ENCODE data around the gene DLL4. TPM values are rescaled to one million over a fixed set of nuclear protein-coding genes. Genes with fewer than 3 reads are reported as not detected.
A peak's percentile ranks its signal among the peaks of the same experiment; 100 is the strongest.

Gene DLL4
- polyA plus RNA-seq, 3 donors from 2014 or later, result not detected

GRCh38 chr15:40934457-40934856 is 5.3 kb downstream of the DLL4 start:
- peaks cover 28 to 31% of the 10 kb centered on the region in 2 donors for H3K4me1 Mint-ChIP-seq
- H3K36me3 Mint-ChIP-seq, result peaks cover 0 to 4% (median 0%) of the 10 kb centered on the region in 3 donors
- peaks cover 4 to 12% (median 11%) of the 10 kb centered on the region in 3 donors for H3K27me3 Mint-ChIP-seq (ENCODE audit: low read depth in 3 of 3)
- H3K4me3 Mint-ChIP-seq, result no peak overlapping the region
- no peak for DNase-seq
- H3K9me3 Mint-ChIP-seq, result no peaks in the 10 kb centered on the region
- H3K27ac Mint-ChIP-seq, result no peak overlapping the region

DNA sequence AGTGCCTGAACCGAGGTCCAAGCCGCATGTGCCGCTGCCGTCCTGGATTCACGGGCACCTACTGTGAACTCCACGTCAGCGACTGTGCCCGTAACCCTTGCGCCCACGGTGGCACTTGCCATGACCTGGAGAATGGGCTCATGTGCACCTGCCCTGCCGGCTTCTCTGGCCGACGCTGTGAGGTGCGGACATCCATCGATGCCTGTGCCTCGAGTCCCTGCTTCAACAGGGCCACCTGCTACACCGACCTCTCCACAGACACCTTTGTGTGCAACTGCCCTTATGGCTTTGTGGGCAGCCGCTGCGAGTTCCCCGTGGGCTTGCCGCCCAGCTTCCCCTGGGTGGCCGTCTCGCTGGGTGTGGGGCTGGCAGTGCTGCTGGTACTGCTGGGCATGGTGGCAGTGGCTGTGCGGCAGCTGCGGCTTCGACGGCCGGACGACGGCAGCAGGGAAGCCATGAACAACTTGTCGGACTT is 7.1 kb downstream of the DLL4 start:
- H3K27ac Mint-ChIP-seq, result no peak overlapping the region
- DNase-seq, result no peak
- H3K27me3 Mint-ChIP-seq (ENCODE audit: low read depth in 3 of 3), result peaks cover 4 to 9% (median 5%) of the 10 kb centered on the region in 3 donors
- H3K4me3 Mint-ChIP-seq, result no peak overlapping the region
- no peaks in the 10 kb centered on the region for H3K9me3 Mint-ChIP-seq
- H3K36me3 Mint-ChIP-seq, result peaks cover 0 to 4% (median 0%) of the 10 kb centered on the region in 3 donors
- H3K4me1 Mint-ChIP-seq, result peaks cover 13 to 23% of the 10 kb centered on the region in 2 donors

DNA sequence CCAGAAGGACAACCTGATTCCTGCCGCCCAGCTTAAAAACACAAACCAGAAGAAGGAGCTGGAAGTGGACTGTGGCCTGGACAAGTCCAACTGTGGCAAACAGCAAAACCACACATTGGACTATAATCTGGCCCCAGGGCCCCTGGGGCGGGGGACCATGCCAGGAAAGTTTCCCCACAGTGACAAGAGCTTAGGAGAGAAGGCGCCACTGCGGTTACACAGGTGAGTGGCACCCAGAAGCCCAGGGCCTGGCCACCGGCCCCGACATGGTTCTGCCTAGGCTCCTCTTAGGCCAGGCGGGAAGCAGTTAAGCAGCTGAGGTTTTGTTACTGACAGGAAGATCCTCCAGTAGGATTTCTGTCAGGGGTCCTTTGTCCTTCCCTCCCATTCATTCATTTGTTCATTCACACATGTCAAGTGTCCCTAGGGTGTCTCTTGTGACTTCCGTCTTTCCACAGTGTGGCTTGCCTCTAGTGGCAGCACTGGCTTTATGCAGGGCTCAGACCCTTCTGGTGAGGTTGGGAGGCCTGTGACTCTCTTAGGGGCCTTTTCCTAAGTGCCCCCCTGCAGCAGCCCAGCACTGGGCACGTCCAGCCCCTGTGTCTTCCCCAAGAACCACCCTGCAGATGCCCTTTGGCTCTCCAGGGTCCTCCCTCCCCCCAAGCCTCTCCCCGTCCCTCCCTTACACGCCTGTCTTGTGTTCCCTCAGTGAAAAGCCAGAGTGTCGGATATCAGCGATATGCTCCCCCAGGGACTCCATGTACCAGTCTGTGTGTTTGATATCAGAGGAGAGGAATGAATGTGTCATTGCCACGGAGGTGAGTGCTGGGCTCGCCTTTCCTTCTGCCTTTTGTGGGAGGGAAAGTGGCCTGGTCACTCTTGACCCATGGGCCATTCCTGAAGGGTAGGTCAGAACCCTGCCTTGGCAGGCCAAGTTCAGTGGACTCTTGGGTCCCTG is 7.8 kb downstream of the DLL4 start:
- no peak for DNase-seq
- Mint-ChIP-seq H3K27ac (peak overlapping the region in 1 of 6 donors; percentile 49), H3K4me3 (no peak overlapping the region), H3K36me3 (peaks cover 0 to 4% (median 0%) of the 10 kb centered on the region in 3 donors), H3K4me1 (peaks cover 5 to 16% of the 10 kb centered on the region in 2 donors), H3K27me3 (ENCODE audit: low read depth in 3 of 3) (peaks cover 2 to 7% (median 5%) of the 10 kb centered on the region in 3 donors), H3K9me3 (no peaks in the 10 kb centered on the region)

DNA sequence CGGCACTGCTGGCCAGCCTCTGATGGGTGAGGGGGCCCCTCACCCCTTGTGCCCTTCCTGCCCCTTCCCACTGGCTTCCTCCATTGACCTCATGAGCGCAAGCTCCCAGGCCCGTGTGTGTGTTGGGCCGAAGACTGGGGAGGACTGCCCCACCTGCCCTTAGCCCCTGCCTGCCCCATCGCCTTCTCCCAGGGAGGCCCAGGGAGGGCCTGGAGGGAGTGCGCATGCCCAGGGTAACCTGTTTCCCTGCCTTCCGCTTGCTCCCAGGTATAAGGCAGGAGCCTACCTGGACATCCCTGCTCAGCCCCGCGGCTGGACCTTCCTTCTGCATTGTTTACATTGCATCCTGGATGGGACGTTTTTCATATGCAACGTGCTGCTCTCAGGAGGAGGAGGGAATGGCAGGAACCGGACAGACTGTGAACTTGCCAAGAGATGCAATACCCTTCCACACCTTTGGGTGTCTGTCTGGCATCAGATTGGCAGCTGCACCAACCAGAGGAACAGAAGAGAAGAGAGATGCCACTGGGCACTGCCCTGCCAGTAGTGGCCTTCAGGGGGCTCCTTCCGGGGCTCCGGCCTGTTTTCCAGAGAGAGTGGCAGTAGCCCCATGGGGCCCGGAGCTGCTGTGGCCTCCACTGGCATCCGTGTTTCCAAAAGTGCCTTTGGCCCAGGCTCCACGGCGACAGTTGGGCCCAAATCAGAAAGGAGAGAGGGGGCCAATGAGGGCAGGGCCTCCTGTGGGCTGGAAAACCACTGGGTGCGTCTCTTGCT is 8.8 kb downstream of the DLL4 start:
- Mint-ChIP-seq H3K36me3 (peaks cover 0 to 4% (median 0%) of the 10 kb centered on the region in 3 donors), H3K4me3 (no peak overlapping the region), H3K27me3 (ENCODE audit: low read depth in 3 of 3) (peaks cover 0 to 8% (median 7%) of the 10 kb centered on the region in 3 donors), H3K27ac (no peak overlapping the region), H3K4me1 (peaks cover 7 to 18% of the 10 kb centered on the region in 2 donors), H3K9me3 (no peaks in the 10 kb centered on the region)
- DNase-seq, result no peak

GRCh38 chr15:40938536-40938870 is 9.4 kb downstream of the DLL4 start:
- Mint-ChIP-seq H3K36me3 (no peaks in the 10 kb centered on the region), H3K27me3 (ENCODE audit: low read depth in 3 of 3) (peaks cover 0 to 7% (median 7%) of the 10 kb centered on the region in 3 donors), H3K27ac (no peak overlapping the region), H3K4me3 (no peak overlapping the region), H3K9me3 (no peaks in the 10 kb centered on the region), H3K4me1 (peaks cover 13 to 22% of the 10 kb centered on the region in 2 donors)
- no peak for DNase-seq

DNA sequence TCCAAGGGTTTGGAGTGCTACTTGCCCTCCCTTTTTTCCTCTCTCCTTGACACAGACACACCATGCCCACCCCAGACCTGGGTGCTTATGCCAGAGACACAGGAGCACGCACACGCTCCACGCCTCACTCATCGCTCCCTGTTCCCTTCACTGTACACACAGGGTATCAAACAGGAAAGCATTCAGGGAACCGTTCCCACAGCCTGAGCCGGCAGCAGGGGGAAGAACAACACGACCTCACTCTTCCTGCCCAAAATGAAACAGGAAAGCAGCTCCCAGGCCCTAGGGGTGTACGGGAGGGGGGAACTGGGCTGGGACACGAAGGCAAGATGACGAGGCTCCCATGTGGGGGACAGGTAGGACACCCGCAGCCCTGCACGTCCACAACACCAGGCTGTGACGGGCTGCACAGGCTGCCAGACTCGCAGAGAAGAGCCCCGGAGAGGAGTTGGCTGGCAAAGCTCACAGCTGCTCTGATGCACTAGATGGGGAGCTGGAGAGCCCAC is 11.2 kb downstream of the DLL4 start:
- peaks cover 21 to 29% of the 10 kb centered on the region in 2 donors for H3K4me1 Mint-ChIP-seq
- no peaks in the 10 kb centered on the region for H3K36me3 Mint-ChIP-seq
- H3K9me3 Mint-ChIP-seq, result no peaks in the 10 kb centered on the region
- H3K27ac Mint-ChIP-seq, result peak overlapping the region in 5 of 6 donors; percentile 8 to 76 (median 56)
- peak overlapping the region; percentile 40 to 65 (median 45) for H3K4me3 Mint-ChIP-seq
- H3K27me3 Mint-ChIP-seq (ENCODE audit: low read depth in 3 of 3), result peaks cover 0 to 8% (median 3%) of the 10 kb centered on the region in 3 donors
- DNase-seq, result no peak

GRCh38 chr15:40941068-40941527 is 12.0 kb downstream of the DLL4 start:
- H3K9me3 Mint-ChIP-seq, result no peaks in the 10 kb centered on the region
- H3K36me3 Mint-ChIP-seq, result no peaks in the 10 kb centered on the region
- H3K27ac Mint-ChIP-seq, result peak overlapping the region in 5 of 6 donors; percentile 8 to 56 (median 30)
- no peak for DNase-seq
- H3K4me1 Mint-ChIP-seq, result peaks cover 21 to 29% of the 10 kb centered on the region in 2 donors
- H3K27me3 Mint-ChIP-seq (ENCODE audit: low read depth in 3 of 3), result peaks cover 0 to 8% (median 3%) of the 10 kb centered on the region in 3 donors
- H3K4me3 Mint-ChIP-seq, result peak overlapping the region; percentile 33 to 65 (median 40)

GRCh38 chr15:40941528-40942336 is 12.6 kb downstream of the DLL4 start:
- Mint-ChIP-seq H3K9me3 (no peaks in the 10 kb centered on the region), H3K27ac (peak overlapping the region in 3 of 6 donors; percentile 48 to 70 (median 56)), H3K4me1 (peaks cover 21 to 29% of the 10 kb centered on the region in 2 donors), H3K27me3 (ENCODE audit: low read depth in 3 of 3) (peaks cover 0 to 10% (median 3%) of the 10 kb centered on the region in 3 donors), H3K36me3 (no peaks in the 10 kb centered on the region), H3K4me3 (peak overlapping the region; percentile 82 to 94 (median 86))
- DNase-seq, result peak; percentile 67 to 74 (median 71)

- peak overlapping the region in 5 of 6 donors; percentile 29 to 79 (median 50) for H3K27ac Mint-ChIP-seq
- peak overlapping the region; percentile 82 to 94 (median 86) for H3K4me3 Mint-ChIP-seq
- H3K27me3 Mint-ChIP-seq (ENCODE audit: low read depth in 3 of 3), result peaks cover 0 to 10% (median 3%) of the 10 kb centered on the region in 3 donors
- H3K9me3 Mint-ChIP-seq, result no peaks in the 10 kb centered on the region
- peaks cover 21 to 29% of the 10 kb centered on the region in 2 donors for H3K4me1 Mint-ChIP-seq
- no peak for DNase-seq
- no peaks in the 10 kb centered on the region for H3K36me3 Mint-ChIP-seq
These were observed 13.3 kb downstream of the DLL4 start for GRCh38 chr15:40942337-40942854.

DNA sequence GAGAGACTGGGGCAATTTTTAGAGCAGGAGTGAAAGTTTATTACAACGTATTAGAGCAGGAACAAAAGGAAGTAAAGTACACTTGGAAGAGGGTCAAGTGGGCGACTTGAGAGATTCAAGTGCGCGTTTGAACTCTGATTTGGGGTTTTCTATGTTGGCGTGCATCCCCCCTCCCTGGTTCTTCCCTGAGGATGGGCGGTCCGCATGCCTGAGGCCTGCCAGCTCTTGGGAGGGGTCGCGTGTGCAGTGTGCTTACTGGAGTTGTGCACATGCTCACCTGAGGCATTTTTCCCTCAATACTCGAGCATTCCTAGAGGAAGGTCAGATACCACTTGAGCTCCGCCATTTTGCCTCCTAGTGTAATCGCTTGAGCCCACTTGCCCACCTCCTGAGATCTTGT is 13.7 kb downstream of the DLL4 start:
- H3K27me3 Mint-ChIP-seq (ENCODE audit: low read depth in 3 of 3), result peaks cover 0 to 11% (median 3%) of the 10 kb centered on the region in 3 donors
- no peaks in the 10 kb centered on the region for H3K36me3 Mint-ChIP-seq
- no peak for DNase-seq
- peak overlapping the region; percentile 82 to 94 (median 86) for H3K4me3 Mint-ChIP-seq
- H3K27ac Mint-ChIP-seq, result peak overlapping the region in 5 of 6 donors; percentile 29 to 79 (median 50)
- no peaks in the 10 kb centered on the region for H3K9me3 Mint-ChIP-seq
- peaks cover 21 to 29% of the 10 kb centered on the region in 2 donors for H3K4me1 Mint-ChIP-seq

GRCh38 chr15:40943764-40944365 is 14.7 kb downstream of the DLL4 start:
- Mint-ChIP-seq H3K27ac (peak overlapping the region in 1 of 6 donors; percentile 35), H3K4me1 (peaks cover 21 to 29% of the 10 kb centered on the region in 2 donors), H3K36me3 (no peaks in the 10 kb centered on the region), H3K9me3 (no peaks in the 10 kb centered on the region), H3K4me3 (peak overlapping the region; percentile 8 to 84 (median 33)), H3K27me3 (ENCODE audit: low read depth in 3 of 3) (peaks cover 0 to 14% (median 6%) of the 10 kb centered on the region in 3 donors)
- no peak for DNase-seq
